RPMI7951 (cell line): ENCODE results near the gene ZNHIT2. TPM values are rescaled to one million over a fixed set of nuclear protein-coding genes. Genes with fewer than 3 reads are reported as not detected.

Source experiments
- DNase-seq: peaks from one replicate; pipeline ENCODE4 v3.0.0-alpha.2; 2012; ENCODE audit warnings: low read depth
- total RNA-seq: library from RNA; depleted of rRNA; stranded (reverse); fragments of >200 nt; shearing (Covaris generic); gene quantifications from 2 replicates; pipeline ENCODE4 v1.2.3, GENCODE V29; 2014

ZNHIT2 gene
- total RNA-seq, 1 experiment from 2014 or later: 7.6 TPM

DNA sequence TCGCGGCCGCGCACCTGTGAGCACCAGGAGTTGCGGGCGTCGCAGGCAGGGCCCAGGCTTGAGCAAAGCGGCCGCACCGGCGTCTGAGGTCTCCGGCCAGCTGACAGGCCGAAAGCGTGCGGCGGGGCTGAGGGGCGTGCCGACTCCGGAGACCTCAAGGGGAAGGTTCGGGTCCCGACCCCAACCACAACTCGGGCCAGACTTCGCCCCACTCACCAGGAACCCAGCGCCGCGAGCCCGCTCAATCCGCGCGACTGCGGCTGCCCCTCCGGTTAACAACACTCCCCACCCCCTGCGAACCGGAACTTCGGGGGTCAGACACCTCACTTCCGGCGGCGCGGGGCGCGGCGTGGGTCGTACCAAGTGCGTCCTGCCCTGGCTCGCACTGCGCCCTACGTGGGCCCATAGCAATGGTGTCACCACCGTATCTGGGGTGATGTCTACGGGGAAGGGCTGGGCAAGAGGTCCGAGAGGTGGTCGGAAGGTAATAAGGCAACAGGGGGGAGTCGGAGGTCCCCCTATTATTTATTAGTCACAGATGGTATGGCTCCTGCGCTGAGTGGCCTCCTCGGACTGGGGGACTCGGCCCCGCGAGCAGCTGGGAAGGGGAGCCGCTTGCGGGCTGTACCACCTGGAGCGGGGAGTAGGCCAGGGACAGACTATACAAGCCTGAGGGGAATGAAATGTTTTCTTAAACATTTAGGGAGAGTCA, 16.9 kb upstream of the ZNHIT2 start, which contains the start of gene SYVN1:
Gene SYVN1, minus strand, starts transcription at position 280 of the 712 bp plus-strand sequence. CDS start 918 bp downstream, outside the sequence.
- DNase-seq: peak; percentile 87

DNA sequence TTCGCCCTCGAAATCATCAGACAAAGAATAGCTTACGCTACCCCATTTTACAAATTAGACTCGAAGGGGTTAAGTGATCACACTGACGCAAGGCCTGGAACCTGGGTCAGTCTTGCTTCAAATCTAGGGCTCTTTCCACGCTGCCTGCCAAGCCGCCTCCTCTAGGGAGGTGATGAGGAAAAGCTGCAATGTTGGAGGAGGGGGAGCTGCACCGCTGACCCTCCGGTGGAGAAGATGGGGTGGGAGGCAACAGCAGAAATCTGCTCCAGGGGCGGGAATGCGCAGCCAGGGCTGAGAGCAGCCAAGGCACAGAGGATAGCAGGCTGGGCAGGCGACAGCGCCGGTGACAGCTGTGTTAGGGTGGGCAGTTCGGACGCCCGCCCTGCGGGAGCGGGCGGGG, 16.2 kb upstream of the ZNHIT2 start:
- DNase-seq: no peak

DNA sequence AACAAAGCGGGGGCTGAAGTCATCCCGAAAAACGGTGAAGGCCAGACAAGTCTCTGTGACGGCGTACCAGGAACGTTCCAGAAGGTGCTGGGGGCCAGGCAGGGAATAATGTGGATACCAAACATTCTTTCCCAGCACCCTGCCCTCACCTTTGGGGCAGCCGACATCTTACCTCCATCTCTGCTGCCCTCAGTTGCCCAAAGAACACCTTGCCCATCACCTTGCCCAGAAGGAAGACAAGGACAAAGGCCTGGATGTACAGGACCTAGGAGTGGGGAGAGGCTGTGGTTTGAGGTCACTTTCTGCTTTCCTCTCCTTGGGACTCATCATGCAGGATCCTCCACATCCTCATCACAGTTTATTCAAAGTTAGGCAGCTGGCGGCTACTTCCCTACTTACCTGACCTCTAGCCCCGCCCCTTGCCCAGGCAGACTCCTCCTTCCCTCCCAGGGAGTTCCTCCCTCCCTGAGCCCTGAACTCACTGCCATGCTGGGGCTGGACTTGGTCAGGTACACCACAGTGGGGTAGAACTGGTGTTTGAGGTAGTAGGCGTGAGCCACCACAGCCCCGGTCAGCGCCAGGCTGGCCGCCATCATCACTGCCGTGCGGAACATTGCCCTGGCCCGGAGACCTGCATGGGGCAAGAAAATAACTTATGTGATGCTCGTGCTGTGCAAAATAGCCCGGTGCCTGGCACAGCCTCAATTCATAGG, 15.6 kb upstream of the ZNHIT2 start:
- no peak for DNase-seq

DNA sequence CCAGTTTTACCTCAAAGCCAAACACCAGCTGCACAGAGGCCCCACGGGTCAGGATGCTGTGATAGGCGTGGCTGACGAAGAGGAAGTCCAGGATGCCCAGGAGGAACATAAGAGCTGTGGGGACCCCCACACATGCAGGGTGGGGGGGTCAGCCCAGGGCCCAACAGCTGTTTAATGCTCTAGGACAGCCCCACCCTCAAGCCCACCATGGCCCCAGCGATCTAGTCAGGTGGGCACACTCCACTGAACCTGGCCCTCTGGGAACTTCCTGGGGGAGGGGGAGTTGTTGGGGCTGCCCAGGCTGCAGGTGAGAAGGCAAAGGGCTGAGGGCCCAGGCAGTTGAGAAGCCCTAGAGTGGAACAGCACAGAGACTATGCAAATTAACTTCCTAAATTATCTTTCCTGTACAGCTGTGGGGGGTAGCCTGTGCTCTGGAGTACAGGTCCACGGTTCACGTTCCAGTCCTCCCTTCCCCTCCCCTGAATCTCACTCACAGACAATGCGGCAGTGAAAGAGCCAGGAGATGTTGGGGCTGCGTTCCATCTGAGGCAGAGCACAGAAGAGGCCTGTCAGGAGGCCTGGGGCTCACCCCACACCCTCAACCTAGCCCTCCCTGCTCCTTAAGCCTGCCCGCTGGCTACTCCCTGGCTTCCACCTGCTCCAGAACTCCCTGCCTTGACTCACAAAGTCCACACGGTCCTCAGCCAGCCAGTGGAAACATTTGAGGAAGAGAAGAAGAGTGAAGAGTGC, 14.9 kb upstream of the ZNHIT2 start:
- DNase-seq: no peak

DNA sequence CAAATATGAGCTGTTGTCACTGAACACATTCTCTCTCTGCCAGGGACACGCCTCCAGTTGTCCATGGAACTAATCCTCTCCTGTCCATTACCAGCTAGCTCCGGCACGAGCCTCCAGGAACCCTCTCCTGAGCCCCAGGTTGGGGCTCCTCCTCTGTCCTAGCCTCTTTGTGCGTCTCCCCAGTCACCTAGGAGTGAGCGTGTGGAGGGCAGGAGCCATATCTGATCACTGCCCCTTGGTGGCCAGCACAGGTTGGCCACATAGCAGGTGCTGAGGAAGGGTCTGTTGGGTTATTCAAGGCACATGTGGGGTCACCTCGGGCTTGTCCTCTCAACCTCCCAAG, 14.4 kb upstream of the ZNHIT2 start:
- no peak for DNase-seq

DNA sequence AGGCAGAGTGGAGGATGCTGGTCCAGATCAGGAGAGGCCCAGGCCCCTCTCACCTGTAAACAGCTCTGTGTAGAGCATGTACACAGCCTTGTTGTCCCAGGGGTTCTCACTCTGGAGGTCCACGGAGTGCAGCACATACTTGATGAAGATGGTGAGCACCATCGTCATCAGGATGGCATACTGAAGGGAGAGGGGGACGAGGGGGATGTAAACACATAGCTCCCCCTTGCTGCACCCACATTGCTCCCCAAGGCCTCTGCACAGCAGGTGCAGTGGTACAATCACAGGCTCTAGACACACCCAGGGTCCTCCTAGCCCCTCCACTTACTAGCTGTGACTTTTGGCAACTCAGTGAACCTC, 13.9 kb upstream of the ZNHIT2 start:
- no peak for DNase-seq

DNA sequence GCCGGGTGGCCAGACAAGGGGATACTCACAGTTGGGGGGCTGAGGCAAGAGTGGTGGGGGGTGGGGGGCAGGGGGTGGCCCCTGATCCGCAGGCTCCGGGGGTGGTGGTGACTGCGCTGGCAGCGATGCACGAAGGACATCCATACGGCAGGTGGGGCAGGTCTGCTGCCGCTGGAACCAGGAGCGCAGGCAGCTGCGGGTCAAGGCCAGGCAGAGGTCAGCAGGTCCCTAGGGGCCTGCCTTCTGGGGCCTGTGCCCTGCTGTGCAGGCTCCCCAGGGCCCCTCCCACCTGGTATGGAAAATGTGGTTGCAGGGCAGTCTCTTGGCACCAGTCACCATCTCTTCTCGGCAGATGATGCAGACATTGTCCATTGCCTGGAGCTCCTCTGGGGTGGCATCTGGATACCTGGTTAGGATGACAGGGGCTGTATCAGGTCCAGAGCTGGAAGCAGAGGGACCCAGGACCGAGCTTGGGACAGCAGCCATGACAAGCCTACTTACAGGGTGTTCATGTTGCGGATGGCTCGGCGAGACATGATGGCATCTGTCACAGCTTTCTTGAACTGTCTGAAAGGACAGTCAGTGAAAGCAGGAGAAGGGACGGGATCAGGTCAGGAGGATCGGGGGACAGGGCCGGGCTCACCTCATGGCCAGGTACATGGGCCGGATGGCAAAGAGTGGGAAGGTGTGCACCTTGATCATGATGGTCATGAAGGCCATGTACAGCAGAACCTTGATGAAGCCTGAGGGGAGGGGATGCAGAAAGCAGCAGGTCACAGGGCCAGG, 13.3 kb upstream of the ZNHIT2 start:
- DNase-seq: no peak

DNA sequence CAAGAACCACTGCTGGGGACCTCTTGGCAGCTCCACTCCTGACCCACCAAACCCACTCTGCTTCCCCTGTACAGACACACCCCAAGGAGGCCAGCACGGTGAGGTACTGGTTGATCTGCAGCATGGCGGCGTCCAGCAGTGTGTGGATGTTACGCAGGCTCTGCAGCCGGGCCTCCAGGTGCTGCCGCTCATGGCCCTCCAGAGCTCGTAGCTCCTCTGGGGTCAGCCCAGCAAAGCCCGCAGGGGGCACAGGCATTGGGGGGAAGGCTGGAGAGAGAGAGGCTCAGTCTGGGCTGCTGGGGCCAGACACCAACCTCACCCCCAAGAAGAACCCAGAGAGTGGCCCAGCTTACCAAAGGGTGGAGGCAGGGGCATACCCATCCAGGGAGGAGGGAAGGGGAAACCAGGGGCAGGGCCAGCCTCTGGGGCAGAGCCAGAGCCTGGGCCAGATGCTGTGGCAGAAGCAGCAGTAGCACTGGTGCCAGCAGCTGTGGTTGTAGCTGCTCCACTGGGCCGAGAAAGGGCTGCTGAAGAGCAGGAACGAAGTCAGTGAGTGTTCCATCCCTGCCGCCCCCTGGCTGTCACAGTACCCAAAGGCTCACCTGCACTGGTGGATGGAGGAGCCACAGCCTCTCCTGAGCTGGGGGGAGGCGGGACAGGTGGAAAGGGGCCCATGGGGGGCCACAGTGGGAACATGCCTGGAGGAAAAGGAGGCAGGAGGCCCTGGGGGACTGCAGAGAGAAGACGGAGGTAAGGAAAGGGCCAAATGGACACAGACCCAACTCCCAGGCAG, 12.3 kb upstream of the ZNHIT2 start:
- no peak for DNase-seq

DNA sequence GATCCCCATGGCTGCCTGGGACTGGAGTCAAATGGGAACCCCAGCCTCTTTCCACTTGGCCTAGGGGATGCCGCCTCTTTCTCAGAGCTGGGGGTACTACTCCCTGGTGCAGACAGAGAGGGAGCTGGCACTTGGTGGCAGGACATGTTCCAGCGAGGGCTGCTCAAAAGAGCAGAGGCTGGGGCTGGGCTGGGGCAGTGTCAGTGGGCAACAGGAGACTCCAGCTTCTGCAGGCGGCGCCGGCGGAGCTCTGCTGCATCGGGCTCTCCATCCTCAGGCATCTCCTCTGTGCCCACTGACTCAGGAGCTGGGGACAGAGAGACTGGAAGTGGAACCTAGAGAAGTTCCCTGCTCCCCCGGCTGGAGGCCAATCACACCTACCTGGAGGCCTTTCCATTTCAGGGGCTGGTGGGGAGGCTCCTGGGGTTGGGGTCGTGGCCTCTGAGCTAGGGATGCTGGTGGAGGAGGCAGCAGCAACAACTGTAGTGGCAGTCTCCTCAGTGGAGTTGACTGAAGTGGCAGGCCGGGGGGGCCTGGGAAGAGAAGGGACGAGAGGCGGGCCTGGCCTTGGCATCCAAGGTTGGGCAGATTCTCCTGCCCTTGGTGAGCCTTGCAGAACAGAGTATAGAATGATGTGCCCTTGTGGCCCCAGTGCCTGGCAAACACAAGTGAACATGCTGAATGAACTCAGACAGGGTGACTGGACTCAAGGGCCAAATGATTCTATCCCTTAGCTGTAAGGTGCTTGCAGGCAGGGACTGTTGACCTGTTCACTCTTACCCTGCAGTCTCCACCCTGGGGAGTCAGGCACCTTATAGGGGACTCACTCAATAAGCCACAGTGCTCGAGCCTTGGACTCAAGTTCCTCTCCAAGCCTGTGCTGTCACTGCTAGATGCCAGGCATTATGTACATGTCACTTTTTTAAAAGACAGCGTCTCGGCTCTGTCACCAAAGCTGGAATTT, 11.0 kb upstream of the ZNHIT2 start:
- DNase-seq: no peak

DNA sequence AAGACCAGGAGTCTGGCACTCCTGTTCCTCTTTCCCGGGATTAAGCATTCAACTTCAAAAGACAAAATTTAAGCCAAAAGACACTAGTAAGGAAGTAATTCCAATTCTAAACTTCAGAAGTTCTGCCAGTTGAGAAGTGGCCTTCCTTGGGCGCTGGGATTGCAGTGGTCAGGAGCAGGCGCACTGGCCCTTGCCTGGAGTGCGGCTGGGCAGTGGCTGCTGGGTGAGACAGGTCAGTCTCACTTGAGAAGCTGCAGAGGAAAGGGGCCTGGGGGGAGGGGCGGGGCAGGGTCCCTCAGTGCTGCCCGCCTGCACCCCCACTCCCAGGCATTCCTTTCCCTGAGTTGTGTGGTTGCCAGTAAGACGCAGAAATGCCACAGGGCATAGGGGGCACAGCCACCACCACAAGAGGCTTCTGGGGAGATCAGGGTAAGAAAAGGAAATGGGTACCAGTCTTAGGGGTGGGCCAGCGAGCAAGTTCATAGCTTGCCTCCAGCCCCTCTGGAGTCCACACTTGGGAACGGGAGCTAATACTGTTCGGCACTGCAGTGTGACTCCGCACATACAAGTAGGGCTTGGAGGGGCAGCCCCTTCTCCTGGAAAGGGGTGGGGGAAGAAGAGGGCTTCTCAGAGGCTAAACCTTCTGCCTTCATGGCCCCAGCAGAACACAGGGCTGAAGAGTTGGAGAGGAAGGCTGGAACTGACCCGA, 10.1 kb upstream of the ZNHIT2 start:
- DNase-seq: no peak

DNA sequence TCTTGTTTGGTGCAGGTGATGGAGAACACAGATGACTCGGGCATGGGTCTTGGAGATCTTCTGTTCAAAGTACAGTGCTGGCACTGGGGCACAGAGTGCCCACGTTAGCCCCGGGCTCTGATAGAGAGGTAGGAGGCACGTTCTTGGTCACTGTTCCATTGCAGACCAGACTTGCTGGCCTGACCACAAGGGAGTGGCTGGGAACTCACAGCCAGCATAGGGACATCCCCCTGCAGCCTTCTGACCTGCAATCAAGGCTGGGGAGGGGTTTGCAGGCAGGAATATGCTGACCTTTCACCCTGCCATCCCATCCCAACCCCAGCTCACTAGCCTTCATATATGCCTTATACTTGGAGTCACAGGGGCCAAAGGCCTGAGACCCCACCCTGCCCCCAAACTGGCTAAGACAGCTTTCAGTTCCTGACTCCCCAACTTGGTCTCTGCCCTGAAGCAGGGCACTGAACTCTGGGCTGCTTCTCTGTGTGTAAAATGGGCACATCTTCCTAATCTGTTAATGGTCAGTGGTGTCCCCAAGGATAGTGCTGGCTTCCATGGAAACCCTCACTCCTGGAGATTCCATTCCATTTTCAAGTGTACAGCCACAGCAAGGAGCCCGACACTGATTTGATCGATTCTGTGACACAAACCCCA, 9.2 kb upstream of the ZNHIT2 start:
- no peak for DNase-seq

DNA sequence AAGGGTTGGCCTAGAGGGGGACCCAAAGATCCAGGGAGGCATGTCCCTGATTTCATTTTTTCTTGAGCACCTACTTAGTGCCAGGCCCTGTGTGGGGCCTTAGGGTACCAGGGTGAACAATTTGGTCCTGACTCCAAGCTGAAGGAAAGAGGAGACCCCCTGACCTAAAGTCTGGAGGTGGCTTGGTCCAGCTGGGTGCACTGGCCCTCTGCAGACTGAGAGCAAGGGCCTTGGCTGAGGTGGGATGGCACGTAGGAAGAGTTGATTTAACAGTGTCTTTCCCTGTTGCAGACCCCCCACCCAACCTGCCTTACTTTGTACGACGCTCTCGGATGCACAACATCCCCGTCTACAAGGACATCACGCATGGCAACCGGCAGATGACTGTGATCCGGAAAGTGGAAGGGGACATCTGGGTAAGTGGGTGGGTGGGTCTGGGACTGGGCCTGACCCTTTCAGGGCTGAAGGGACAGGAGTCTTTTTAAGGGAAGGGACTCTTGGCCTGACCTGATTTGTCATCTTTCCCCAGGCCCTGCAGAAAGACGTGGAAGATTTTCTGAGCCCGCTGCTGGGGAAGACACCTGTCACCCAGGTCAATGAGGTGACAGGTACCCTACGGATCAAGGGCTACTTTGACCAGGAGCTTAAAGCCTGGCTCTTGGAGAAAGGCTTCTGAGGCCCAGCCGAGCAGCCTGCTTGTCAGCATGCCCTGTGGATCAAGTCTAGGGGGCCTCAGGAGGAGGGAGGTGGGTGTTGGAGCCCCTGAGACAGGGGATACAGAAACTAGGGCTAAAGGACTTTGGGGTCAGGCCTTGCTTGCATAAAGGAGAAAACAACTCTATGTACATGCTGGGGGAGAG, 7.9 kb upstream of the ZNHIT2 start:
- DNase-seq: no peak

DNA sequence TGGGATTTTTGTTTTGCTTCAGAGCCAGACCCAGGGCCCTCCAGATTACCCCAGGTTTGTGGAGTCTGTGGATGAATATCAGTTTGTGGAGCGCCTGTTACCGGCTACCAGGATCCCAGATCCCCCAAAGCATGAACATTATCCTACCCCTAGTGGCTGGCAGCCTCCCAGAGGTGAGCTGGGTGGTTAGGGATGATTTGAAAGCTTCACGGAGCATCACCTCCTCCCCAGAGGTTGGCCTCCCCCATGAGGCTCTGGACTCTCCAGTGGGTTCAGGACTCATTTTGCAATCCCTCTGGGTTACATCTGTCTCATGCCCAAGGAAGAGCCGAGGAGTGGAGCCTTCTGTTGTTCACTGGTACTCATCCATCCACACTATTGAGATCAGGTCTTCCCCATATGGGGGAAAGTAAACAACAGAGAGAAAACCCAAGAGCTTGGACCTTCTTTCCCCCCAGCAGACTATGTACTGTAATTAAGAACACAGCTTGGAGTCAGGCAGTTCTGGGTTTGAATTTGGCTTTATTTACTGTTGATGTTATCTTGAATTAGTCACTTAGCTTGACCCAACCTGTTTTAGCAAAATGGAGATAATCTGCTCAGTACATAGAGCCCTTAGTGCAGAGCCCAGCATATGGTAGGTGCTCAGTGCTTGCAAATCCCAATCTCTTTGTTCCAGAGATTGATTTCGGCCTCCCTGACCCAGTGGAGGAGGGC, 7.1 kb upstream of the ZNHIT2 start:
- DNase-seq: no peak

DNA sequence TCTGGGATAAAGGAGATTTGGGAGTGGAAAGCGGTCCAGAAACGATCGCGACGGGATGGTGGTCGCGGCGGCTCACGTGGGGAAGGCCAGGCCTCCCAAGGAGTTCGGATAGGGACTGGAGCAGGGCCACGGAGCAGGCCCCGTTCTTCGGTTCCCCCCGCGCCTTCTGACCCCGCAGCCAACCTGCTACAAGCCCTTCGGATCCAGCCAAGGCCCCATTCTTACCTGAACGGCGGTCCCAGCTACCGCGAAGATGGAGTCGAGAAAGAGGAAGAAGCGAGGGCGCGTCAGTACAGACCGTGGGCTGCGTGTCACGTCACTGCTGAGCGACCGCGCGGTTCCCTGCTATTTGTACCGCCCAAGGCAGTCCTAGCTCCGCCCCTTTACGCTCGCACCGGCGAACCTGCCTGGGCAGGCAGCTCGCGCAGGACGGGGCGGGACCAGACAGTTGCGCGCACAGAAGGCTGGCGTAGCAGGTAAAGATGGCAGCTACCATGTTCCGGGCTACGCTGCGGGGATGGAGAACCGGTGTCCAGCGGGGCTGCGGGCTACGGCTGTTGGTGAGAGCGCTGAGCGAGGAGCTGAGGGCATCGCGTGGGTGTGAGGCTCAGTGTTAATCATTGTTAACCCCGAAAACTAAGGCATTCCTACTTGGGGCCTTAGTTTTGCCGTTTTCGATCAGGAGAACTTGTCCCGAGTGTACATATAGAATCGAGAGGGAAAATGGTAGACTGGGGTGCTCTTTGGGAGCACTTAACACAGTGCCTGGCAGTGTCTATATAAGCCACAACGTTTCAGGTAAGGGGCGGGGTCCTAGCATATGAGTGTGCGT, 4.6 kb upstream of the ZNHIT2 start, which contains the start of the genes FAU and MRPL49:
Gene FAU, minus strand, starts transcription at position 270 of the 832 bp plus-strand sequence. CDS start 321 bp downstream, outside the sequence.
Gene MRPL49, plus strand, starts transcription at position 457 of the 832 bp plus-strand sequence. Its CDS starts 26 bp downstream, at position 483.
- peak; percentile 94 for DNase-seq

DNA sequence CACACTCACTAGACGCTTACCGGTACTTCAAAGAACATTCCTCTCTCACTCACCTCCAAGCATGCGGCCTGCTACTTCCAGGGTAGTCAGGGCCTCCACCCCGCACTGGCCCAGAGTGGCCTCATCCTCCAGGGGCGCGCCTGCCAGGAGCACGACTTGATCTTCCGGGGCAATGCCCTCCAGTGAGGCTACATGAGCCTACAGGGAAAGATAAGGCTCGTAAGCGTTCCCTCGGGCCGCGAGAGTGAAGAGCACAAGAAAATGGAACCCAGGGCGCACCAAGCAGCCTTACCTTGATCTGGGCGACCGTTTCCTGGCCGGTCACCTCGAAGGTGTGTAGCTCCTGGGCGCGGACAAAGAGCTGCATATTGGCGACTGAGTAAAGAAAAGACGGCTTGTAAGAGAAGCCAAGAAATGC, 4.0 kb upstream of the ZNHIT2 start:
- no peak for DNase-seq

DNA sequence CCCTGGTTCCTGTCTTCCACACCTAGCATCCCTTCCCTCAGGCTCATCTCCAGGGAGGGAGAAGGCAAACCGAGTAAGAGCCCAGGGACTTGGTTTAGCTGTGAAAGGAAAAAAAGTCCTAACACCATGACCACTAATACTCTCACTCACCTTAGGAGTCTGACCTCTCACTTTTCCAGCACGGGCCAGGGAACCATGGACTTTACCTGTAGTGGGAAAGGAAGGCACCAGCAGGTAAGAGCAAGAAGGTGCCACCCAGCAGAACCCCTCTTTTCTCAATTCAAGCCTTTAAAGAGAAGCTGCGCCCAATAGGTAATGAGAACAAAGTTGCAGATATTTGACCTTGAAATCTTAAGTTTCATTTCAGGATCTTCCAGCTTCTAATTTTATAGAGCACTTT, 3.3 kb upstream of the ZNHIT2 start:
- no peak for DNase-seq
